ENCODE results near the gene FLVCR2.
"Not testable (repeated sequence)": the region's sequence is repeated elsewhere in the genome, so short reads cannot be mapped to it uniquely, and the experiment has no call there.

FLVCR2 gene

GRCh38 chr14:75600100-75600499, 21.7 kb downstream of the FLVCR2 start:
- DNase-seq: not testable (repeated sequence)

DNA sequence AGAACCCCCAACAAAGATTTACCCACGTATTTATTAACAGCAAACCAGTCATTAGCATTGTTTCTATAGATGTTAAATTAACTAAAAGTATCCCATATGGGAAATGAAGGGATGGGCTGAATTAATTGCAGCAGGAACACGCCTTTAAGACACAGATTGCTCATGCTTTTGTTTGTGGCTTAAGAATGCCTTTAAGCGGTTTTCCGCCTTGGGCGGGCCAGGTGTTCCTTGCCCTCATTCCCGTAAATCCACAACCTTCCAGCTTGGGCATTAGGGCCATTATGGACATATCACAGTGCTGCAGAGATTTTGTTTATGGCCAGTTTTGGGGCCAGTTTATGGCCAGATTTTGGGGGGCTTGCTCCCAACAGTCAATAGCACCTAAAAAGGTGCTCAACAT, 22.6 kb downstream of the FLVCR2 start:
- not testable (repeated sequence) for DNase-seq

GRCh38 chr14:75602503-75602902, 24.1 kb downstream of the FLVCR2 start:
- no peak for DNase-seq

GRCh38 chr14:75604979-75605851, 26.8 kb downstream of the FLVCR2 start:
- no peak for DNase-seq

DNA sequence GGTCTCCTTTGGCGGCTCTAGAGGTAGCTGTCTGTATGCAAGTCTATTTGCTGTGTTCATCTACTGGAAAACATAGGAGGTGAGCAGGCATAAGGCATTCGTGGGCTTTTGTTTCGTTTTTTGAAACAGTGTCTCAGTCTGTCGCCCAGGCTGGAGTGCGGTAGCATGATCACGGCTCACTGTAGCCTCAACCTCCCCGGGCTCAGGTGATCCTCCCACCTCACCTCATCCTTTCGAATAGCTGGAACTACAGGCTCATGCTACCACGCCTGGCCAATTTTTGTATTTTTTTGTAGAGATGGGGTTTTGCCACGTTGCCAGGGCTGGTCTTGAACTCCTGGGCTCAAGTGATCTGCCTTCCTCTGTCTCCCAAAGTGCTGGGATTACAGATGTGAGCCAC, 27.5 kb downstream of the FLVCR2 start:
- DNase-seq: no peak

- no peak for DNase-seq
These were observed 28.6 kb downstream of the FLVCR2 start for GRCh38 chr14:75607044-75607443.

GRCh38 chr14:75607842-75608640, 29.6 kb downstream of the FLVCR2 start:
- DNase-seq: no peak

- DNase-seq: no peak
These were observed 30.7 kb downstream of the FLVCR2 start for GRCh38 chr14:75609116-75609515.

DNA sequence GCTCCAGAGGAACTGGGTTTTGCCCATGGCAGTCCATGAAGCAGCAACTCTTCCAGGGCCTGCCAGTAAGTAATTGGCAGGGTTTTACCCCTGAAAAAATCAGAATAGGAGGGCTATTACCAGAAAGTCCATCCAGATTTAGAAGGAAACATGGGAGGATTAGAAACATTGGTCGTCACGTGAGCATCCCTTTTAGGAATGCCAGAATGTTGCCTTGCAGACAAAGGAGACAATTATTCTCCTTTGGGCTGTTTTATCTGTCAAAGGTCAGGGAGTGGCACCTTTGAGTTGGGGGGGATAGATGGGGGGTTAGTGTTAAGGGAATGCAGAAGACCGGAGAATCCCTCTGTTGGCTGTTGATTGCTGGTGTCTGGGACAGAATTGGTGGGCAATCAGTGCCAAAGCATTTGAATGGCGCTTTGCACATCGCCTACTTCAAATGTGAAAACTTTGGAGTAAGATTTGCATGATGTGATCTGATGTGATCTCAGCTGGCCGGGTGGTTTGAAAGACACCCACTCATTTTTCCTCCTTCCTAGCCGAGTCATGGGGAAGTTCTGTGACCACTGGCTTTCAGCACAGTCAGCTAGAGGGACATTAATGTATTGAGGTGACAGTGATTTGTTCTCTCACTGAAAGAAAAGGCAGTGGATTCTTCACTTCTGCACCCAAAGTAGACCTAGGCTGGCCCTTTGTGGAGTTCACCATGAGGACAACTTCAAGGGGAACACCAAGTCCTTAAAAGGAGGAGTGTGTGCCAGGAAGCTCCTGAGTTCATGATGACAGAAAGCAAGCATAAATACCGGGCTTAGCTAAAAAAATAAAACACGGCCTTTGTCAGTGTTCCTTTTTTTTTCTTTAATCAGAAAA, 31.4 kb downstream of the FLVCR2 start:
- no peak for DNase-seq

- no peak for DNase-seq
These were observed 32.4 kb downstream of the FLVCR2 start for GRCh38 chr14:75610834-75611233.

DNA sequence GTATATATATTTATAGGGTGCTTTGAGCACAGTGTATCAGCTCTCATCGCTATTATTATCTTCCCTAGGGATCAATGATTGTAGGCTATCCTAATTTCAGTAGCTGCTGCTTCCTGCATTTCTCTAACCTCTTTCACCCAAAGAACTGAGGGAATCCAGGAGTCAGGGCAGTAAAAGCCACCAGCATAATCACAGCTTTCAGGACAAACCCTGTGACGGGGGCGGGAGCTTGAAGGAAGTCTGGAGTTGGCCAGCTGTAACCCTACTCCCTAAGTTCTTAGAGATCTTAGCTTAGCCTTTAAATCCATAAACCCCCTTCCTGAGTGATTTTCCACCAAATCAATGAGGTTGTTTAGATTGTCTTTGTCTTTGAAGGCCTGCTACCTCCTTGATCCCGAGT, 33.7 kb downstream of the FLVCR2 start:
- DNase-seq: no peak

DNA sequence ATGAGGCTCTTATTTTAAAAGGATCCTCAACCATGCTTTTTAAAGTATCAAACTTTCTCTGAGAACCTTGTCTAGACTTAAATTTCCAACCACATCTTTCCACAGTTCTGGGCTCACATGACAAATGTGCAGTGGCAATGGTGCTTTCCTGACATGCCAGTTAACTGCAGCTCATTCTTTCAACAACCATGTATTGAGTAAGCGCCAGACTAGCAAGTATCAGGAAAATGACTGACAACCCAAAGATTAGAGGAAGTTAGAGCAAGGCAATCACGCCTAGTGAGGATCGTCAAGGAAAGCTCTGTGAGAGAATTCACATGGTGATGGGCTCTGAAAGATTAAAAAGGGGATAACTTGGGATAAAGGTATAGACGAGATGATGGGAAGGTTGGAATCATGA, 35.8 kb downstream of the FLVCR2 start:
- no peak for DNase-seq

- DNase-seq: no peak
These were observed 36.8 kb downstream of the FLVCR2 start for GRCh38 chr14:75615200-75615599.

DNA sequence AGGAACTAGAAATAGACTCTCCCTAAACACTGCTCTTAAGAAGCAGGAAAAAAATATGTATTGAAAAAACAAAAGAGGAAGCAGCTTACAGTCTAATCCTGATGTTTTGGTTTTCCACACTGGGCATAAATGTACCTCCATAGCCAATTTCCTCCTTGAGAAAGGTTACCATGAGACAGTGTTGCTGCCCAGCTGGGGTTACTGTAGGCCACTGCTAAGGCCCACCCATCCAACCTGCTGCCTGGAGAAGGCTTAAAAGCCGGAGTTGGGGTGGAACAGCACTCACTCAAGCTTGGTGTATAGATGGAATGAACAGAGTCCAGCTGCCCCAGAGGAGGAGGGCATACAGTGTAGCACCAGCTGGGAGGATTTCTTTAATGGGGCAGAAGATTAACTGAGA, 41.1 kb downstream of the FLVCR2 start:
- DNase-seq: no peak

DNA sequence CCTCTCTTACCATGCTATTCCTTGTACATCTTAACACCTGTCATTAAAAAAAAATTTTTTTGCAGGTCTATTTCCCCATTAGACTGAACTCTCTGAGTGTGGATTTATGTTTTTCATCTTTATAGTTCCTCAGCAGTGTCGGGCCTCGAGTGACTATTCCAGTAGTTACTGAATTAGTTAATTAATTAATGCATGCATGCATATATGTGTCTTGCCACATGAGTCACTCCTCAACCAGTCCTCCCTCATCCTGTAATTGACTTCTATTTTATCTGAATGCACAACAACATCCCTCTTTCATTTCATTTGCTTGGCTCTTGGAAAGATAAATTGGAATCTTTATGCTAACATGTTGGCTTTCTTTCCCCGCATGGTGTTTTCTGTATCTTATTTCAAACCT, 46.6 kb downstream of the FLVCR2 start:
- DNase-seq: no peak

DNA sequence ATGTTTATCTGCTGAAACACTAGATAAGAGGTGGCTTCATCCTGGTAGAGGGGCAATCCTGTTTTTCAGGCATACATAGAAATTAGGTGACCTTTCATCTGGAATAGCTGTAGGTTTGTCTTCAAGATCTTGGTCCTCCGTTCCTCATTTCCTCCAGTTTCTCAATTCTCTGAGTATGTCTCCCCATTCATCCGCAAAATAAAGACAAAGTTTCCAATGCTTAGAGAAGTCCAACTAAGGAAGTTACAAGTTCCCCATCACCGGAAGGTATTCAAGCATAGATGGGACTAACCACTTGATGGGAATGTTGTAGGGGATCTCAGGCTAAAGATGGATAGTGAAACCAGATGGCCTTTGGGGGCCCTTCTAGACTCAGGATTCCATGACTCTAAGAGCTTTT, 48.0 kb downstream of the FLVCR2 start:
- DNase-seq: no peak

GRCh38 chr14:75626863-75627262, 48.4 kb downstream of the FLVCR2 start:
- no peak for DNase-seq

GRCh38 chr14:75627406-75627805, 49.0 kb downstream of the FLVCR2 start:
- DNase-seq: no peak

GRCh38 chr14:75628816-75629215, 50.4 kb downstream of the FLVCR2 start:
- no peak for DNase-seq

DNA sequence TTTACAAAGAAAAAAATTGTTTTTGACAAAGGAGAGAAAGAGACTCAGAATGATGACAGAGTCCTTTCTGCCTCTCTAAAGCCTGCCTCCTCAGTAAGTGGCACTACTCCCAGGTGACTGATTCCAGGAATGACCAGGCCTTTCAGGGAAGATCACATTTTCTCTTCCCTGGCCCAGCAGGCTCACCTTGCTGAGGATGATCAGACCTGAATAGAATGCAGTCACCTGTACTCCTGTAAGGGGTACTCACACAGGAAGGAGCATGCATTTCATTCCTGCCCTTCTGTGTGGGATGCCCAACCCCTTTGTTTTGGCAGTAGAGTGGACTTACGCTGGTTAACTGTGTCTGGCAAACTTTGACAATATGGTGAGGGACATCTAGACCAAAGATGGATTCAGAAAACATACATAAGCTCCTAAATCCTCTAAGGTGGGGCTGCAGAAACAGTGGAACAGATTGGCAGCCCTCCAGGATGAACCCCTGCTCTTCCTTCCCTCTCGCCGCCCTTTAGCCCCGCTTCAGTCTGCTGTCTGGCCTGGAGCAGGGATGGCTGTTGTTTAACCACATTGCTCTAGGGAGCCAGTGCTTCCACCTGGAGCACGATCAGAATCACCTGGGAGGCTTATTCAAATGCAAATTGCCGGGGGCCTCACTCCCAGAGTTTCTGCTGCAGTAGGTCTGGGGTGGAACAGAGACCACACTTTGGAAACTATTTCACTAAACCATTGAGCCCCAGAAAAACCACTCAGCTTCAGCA, 52.5 kb downstream of the FLVCR2 start:
- DNase-seq: peak; percentile 9

DNA sequence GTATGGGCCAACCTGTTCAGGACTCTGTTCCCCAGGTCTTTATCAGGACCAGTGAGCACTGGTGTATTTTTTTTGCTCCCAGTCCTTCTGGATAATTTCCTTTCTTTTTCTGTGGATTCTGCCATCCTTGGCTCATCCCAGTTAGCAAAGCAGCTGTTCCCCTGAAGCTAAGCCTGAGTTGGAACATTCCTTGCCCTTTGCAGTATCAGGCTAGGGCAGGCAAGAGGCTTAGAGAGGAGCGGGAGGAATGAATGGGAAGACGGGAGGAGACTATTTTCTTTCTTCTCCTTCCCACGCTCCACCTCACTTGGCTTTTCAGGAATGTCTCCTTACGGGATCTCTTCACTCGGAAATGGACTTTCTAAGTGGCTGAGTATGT, 53.0 kb downstream of the FLVCR2 start:
- no peak for DNase-seq

DNA sequence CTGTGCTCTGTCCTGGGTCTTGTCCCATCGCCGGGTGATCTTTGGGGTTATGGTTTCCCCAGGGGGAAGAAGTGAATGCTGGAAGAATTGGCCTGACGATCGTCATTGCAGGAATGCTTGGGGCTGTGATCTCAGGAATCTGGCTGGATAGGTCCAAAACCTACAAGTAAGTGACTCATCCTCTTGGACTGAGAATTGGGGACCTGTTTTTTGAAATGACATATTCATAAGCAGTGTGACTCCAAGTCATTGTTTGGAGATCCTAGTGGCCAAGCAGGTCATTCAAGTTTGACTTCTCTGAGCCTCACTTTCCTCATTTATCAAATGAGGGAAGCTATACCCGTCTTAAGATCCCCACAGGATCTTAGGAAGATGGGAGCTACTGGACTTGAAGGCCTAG, 56.4 kb downstream of the FLVCR2 start:
- DNase-seq: no peak
